Hepatocyte (in vitro differentiated cells): ENCODE measurements around the gene DUOX1. TPM values are rescaled to one million over a fixed set of nuclear protein-coding genes. Genes with fewer than 3 reads are reported as not detected.
A peak's percentile ranks its signal among the peaks of the same experiment; 100 is the strongest.

Source experiments
- DNase-seq: peaks from one replicate; pipeline ENCODE4 v3.0.0-alpha.2; 2016; ENCODE audit warnings: low spot score
- H2AFZ ChIP-seq: fragments of 200-600 bp; sonication (generic); 2 replicates; pipeline ENCODE4 v1.6.0; 2016; ENCODE audit warnings: antibody characterized with exemption, mild to moderate bottlenecking
- H3K27ac ChIP-seq: fragments of 200-600 bp; sonication (generic); 2 replicates; pipeline ENCODE4 v1.5.1; 2016; ENCODE audit warnings: mild to moderate bottlenecking
- H3K27me3 ChIP-seq: fragments of 200-600 bp; sonication (generic); 2 replicates; pipeline ENCODE4 v1.6.1; 2016
- H3K36me3 ChIP-seq: fragments of 200-600 bp; sonication (generic); replicated peaks from 2 replicates; pipeline ENCODE4 v1.5.1; 2016; ENCODE audit warnings: low read depth; ENCODE audit not compliant: insufficient read depth
- H3K4me1 ChIP-seq: fragments of 200-600 bp; sonication (generic); 2 replicates; pipeline ENCODE4 v1.5.1; 2016; ENCODE audit warnings: mild to moderate bottlenecking, moderate library complexity; ENCODE audit not compliant: insufficient read depth
- H3K4me2 ChIP-seq: fragments of 200-600 bp; sonication (generic); 2 replicates; pipeline ENCODE4 v1.6.0; 2016
- H3K4me3 ChIP-seq: fragments of 200-600 bp; sonication (generic); 2 replicates; pipeline ENCODE4 v1.5.1; 2016; ENCODE audit warnings: mild to moderate bottlenecking
- H3K79me2 ChIP-seq: fragments of 200-600 bp; sonication (generic); 2 replicates; pipeline ENCODE4 v1.6.0; 2017; ENCODE audit warnings: mild to moderate bottlenecking
- H3K9me2 ChIP-seq: fragments of 200-600 bp; sonication (generic); replicated peaks from 2 replicates; pipeline ENCODE4 v1.6.0; 2017; ENCODE audit warnings: mild to moderate bottlenecking; ENCODE audit not compliant: insufficient read depth
- H3K9me3 ChIP-seq: fragments of 200-600 bp; sonication (generic); 2 replicates; pipeline ENCODE4 v1.5.1; 2016; ENCODE audit warnings: low read depth, mild to moderate bottlenecking
- H4K20me1 ChIP-seq: fragments of 200-600 bp; sonication (generic); 2 replicates; pipeline ENCODE4 v1.6.0; 2016; ENCODE audit warnings: mild to moderate bottlenecking; ENCODE audit not compliant: insufficient read depth, poor library complexity, severe bottlenecking
- EZH2 ChIP-seq: fragments of 200-600 bp; sonication (generic); IDR thresholded peaks from 2 replicates; pipeline ENCODE4 v1.6.1; 2016; ENCODE audit warnings: antibody characterized with exemption, mild to moderate bottlenecking, borderline replicate concordance
- EZH2phosphoT487 ChIP-seq: fragments of 200-600 bp; sonication (generic); IDR thresholded peaks from one replicate; pipeline ENCODE4 v1.6.1; 2018; ENCODE audit warnings: antibody characterized with exemption, mild to moderate bottlenecking, low read depth, moderate library complexity; ENCODE audit not compliant: unreplicated experiment, severe bottlenecking
- whole genome bisulfite sequencing: methylation state at CpG from one replicate; pipeline ENCODE4 v1.1.6; 2016; ENCODE audit warnings: low lambda C conversion rate; ENCODE audit errors: missing lambda C conversion rate; 5-methylcytosine and 5-hydroxymethylcytosine counted together
- polyA plus RNA-seq: library from polyadenylated mRNA; unstranded; fragments of >200 nt; fragmentation: Nextera tagmentation; extraction: Ambion mirVana; gene quantifications from 2 replicates; pipeline ENCODE4 v1.2.1, GENCODE V29; 2016
- total RNA-seq: library from RNA; depleted of rRNA; stranded (reverse); fragments of >200 nt; gene quantifications from 2 replicates; pipeline ENCODE4 v1.2.3, GENCODE V29; 2014
- TF ChIP-seq, protein P1 (sequence below): fragments of 200-600 bp; sonication (generic); IDR thresholded peaks from 2 replicates; pipeline ENCODE4 v1.5.1; 2016; ENCODE audit warnings: antibody characterized with exemption, mild to moderate bottlenecking; ENCODE audit not compliant: poor library complexity

DUOX1 gene
- total and polyA plus RNA-seq, 2 experiments from 2014 or later = 3.3 to 7.7 TPM

DNA sequence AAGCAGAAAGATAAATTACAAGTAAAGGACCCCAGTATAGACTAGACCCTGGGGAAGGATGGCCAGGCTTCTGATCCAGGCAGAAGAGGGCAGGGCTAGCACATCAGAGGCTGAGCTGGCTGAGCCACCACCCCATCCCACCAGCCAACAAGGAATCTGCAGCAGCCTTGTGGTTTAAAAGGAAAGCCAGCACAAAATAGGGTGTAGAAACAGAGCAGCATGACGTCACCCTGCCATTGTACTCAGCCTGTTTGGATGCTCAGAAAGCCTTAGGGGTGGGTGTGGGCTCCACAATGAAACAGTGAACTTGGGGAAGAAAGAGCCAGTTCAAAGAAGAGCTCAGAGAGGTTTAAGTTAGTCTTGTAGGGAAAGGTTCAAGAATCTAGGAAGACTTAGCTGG is 28.2 kb downstream of the DUOX1 start:
- TF ChIP-seq, protein P1, sequence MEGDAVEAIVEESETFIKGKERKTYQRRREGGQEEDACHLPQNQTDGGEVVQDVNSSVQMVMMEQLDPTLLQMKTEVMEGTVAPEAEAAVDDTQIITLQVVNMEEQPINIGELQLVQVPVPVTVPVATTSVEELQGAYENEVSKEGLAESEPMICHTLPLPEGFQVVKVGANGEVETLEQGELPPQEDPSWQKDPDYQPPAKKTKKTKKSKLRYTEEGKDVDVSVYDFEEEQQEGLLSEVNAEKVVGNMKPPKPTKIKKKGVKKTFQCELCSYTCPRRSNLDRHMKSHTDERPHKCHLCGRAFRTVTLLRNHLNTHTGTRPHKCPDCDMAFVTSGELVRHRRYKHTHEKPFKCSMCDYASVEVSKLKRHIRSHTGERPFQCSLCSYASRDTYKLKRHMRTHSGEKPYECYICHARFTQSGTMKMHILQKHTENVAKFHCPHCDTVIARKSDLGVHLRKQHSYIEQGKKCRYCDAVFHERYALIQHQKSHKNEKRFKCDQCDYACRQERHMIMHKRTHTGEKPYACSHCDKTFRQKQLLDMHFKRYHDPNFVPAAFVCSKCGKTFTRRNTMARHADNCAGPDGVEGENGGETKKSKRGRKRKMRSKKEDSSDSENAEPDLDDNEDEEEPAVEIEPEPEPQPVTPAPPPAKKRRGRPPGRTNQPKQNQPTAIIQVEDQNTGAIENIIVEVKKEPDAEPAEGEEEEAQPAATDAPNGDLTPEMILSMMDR = no peak
- TF ChIP-seq EZH2 (no peak), EZH2phosphoT487 (no peak)
- Histone ChIP-seq H3K4me1 (peaks cover 7% of the 10 kb centered on the region), H3K27ac (no peak overlapping the region), H3K9me2 (no peaks in the 10 kb centered on the region), H4K20me1 (no peaks in the 10 kb centered on the region), H3K4me2 (no peak overlapping the region), H3K9me3 (no peaks in the 10 kb centered on the region), H3K4me3 (no peak overlapping the region), H3K79me2 (no peaks in the 10 kb centered on the region), H2AFZ (no peak overlapping the region), H3K36me3 (no peaks in the 10 kb centered on the region), H3K27me3 (no peaks in the 10 kb centered on the region)
- WGBS = 35% methylated on average over 1 of the region's 1 CpG
- DNase-seq = peak; percentile 57

DNA sequence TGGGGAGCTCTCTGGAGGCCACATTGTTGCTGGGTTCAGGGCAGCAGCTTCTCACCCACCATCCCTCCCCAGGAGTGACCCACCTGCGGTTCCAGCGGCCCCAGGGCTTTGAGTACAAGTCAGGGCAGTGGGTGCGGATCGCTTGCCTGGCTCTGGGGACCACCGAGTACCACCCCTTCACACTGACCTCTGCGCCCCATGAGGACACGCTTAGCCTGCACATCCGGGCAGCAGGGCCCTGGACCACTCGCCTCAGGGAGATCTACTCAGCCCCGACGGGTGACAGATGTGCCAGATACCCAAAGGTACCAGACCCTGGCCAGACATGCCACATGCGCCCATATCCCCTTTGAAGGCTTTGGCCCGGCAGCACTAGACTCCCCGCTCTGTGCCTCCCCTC is 31.9 kb downstream of the DUOX1 start:
- 92% methylated on average over 11 of the region's 14 CpGs for WGBS
- Histone ChIP-seq H4K20me1 (no peaks in the 10 kb centered on the region), H3K27me3 (no peaks in the 10 kb centered on the region), H3K36me3 (no peaks in the 10 kb centered on the region), H3K27ac (no peak overlapping the region), H3K79me2 (peaks cover 8% of the 10 kb centered on the region), H2AFZ (no peak overlapping the region), H3K9me3 (no peaks in the 10 kb centered on the region), H3K9me2 (no peaks in the 10 kb centered on the region), H3K4me3 (no peak overlapping the region), H3K4me2 (no peak overlapping the region), H3K4me1 (peaks cover 28% of the 10 kb centered on the region)
- no peak for DNase-seq
- TF ChIP-seq EZH2 (no peak), EZH2phosphoT487 (no peak)
- TF ChIP-seq, protein P1 = no peak

DNA sequence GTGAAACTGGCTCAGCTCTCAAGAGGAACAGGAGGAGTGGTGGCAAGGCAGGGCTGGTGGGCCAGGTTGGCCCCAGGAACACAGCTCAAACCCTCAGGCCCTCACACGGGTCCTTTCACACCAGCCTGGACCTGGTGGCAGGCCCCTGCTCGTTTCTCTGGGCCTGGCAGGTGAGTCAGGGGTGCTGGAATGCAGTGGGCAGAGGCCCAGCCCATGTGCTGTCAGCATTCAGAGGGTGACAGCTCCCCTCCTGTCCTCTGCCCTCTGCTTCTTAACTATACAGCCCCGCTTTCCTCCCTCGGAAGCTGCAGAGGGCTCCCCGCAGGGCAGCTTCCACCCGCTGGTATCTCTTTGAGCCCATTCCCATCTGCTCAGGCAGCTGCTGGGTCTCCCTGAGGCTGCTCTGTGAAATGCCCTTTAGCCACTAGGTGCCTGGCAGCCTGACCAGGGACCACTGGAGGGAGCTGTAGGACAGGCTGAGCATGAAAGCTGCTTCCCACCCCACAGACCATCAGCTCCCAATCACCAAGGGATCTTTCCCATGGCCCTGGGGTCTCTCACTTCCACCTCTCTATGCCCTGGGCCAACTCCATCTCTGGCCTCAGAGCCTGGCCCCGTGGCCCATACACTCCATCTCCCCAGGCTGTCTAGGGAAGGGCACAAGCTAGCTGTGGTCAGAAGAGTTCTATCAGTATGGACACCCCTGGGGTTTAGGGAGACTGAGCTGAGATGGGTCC is 33.1 kb downstream of the DUOX1 start:
- Histone ChIP-seq H3K4me2 (no peak overlapping the region), H3K27ac (peak overlapping the region; percentile 69)

More for the DNA sequence above, 33.1 kb downstream of the DUOX1 start:
- H3K27me3 ChIP-seq = no peaks in the 10 kb centered on the region
- WGBS = 7% methylated on average over 7 of the region's 7 CpGs
- peaks cover 28% of the 10 kb centered on the region for H3K4me1 ChIP-seq
- no peaks in the 10 kb centered on the region for H3K36me3 ChIP-seq
- no peaks in the 10 kb centered on the region for H4K20me1 ChIP-seq
- H3K79me2 ChIP-seq = peaks cover 8% of the 10 kb centered on the region
- no peaks in the 10 kb centered on the region for H3K9me3 ChIP-seq
- H3K9me2 ChIP-seq = no peaks in the 10 kb centered on the region
- no peak overlapping the region for H3K4me3 ChIP-seq
- DNase-seq = peak; percentile 88
- no peak overlapping the region for H2AFZ ChIP-seq
- TF ChIP-seq, protein P1 = peak; percentile 91
- TF ChIP-seq EZH2 = no peak
